Measurements from ENCODE around the gene COL18A1. TPM values are rescaled to one million over a fixed set of nuclear protein-coding genes. Genes with fewer than 3 reads are reported as not detected.

The COL18A1 gene
- total RNA-seq, 1 donor from 2014 or later, result 61.1 TPM

- Mint-ChIP-seq H3K4me1 (ENCODE audit: unreplicated experiment) (peaks cover 10% of the 10 kb centered on the region), H3K27me3 (ENCODE audit: unreplicated experiment) (peaks cover 9% of the 10 kb centered on the region), H3K27ac (ENCODE audit: unreplicated experiment) (no peak overlapping the region), H3K36me3 (ENCODE audit: low read depth, unreplicated experiment) (peaks cover 7% of the 10 kb centered on the region), H3K4me3 (ENCODE audit: unreplicated experiment) (no peak overlapping the region), H3K9me3 (ENCODE audit: unreplicated experiment) (no peaks in the 10 kb centered on the region)
- DNase-seq (ENCODE audit: low spot score), result no peak
- TF ChIP-seq CTCF (IDR thresholded peaks at IDR 0.05; ENCODE audit: unreplicated experiment), result no peak
Observed at GRCh38 chr21:45485686-45486442, 80.9 kb downstream of the COL18A1 start.

DNA sequence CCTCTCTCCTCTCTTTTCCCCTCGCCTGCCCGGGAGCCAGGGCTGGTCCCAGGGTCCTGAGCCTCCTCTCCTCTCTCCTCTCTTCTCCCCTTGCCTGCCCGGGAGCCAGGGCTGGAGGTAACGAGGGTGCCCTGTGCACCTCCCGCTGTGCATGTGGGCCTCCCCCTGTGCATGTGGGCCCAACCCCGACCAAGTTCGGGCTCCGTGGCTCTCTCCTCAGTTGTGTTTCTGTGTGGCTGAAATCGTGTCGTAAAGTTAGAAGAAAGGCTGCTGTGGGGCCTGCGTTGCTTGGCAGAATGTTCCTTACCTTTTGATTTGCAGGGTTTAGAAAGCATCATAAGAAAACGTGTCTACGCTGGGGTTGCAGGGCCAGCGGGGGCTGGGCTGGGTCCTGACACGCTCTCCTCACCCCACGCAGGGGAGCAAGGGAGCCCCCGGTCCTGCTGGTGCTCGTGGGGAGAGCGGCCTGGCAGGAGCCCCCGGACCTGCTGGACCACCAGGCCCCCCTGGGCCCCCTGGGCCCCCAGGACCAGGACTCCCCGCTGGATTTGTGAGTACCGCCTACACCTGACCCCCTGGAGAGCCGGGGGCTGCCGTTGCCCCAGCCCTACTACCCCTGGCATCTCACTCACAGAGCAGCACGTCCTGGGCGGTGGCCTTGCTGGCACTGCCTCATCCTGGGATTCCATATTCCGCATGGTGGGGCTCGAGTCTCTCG, 81.6 kb downstream of the COL18A1 start:
- Mint-ChIP-seq H3K27me3 (ENCODE audit: unreplicated experiment) (peaks cover 8% of the 10 kb centered on the region), H3K36me3 (ENCODE audit: low read depth, unreplicated experiment) (peaks cover 7% of the 10 kb centered on the region), H3K9me3 (ENCODE audit: unreplicated experiment) (no peaks in the 10 kb centered on the region), H3K27ac (ENCODE audit: unreplicated experiment) (no peak overlapping the region), H3K4me3 (ENCODE audit: unreplicated experiment) (no peak overlapping the region), H3K4me1 (ENCODE audit: unreplicated experiment) (peaks cover 10% of the 10 kb centered on the region)
- no peak for TF ChIP-seq CTCF (IDR thresholded peaks at IDR 0.05; ENCODE audit: unreplicated experiment)
- no peak for DNase-seq (ENCODE audit: low spot score)

DNA sequence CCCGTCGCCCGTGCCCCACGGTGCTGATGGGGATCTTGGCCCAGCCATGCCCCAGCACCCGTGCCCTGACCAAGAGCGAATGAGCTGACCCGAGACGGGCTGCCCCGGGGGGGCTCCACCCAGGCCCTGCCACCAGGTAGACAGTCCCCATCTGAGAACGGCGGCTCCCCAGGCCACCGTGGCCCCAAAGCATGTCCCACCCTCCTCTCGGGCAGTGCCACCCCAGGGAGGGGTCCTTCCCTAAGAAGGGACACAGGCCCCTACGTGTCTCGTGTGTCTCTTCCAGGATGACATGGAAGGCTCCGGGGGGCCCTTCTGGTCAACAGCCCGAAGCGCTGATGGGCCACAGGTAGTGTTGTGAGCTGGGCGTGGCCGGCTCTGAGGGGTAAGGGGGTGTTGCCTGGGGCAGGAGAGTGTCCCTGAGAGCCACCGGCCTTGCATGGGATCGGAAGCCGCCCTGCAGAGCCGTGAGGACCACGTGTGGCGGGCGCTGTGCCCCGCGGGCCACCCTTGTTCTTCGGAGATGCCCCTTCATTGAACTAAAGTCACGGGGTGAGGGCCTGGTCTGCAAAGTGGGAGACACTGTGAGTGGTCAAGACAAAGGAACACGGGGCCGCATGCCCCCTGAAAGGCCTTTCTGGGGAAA, 82.3 kb downstream of the COL18A1 start:
- Mint-ChIP-seq H3K27ac (ENCODE audit: unreplicated experiment) (no peak overlapping the region), H3K4me3 (ENCODE audit: unreplicated experiment) (no peak overlapping the region), H3K27me3 (ENCODE audit: unreplicated experiment) (peaks cover 8% of the 10 kb centered on the region), H3K4me1 (ENCODE audit: unreplicated experiment) (peaks cover 10% of the 10 kb centered on the region), H3K9me3 (ENCODE audit: unreplicated experiment) (no peaks in the 10 kb centered on the region), H3K36me3 (ENCODE audit: low read depth, unreplicated experiment) (peaks cover 7% of the 10 kb centered on the region)
- DNase-seq (ENCODE audit: low spot score), result no peak
- no peak for TF ChIP-seq CTCF (IDR thresholded peaks at IDR 0.05; ENCODE audit: unreplicated experiment)

- Mint-ChIP-seq H3K36me3 (ENCODE audit: low read depth, unreplicated experiment) (peaks cover 7% of the 10 kb centered on the region), H3K4me1 (ENCODE audit: unreplicated experiment) (peaks cover 10% of the 10 kb centered on the region), H3K4me3 (ENCODE audit: unreplicated experiment) (no peak overlapping the region)
Observed at GRCh38 chr21:45487891-45488600, 83.1 kb downstream of the COL18A1 start.

More at GRCh38 chr21:45487891-45488600, 83.1 kb downstream of the COL18A1 start:
- Mint-ChIP-seq H3K9me3 (ENCODE audit: unreplicated experiment) (no peaks in the 10 kb centered on the region), H3K27me3 (ENCODE audit: unreplicated experiment) (peaks cover 8% of the 10 kb centered on the region), H3K27ac (ENCODE audit: unreplicated experiment) (no peak overlapping the region)
- TF ChIP-seq CTCF (IDR thresholded peaks at IDR 0.05; ENCODE audit: unreplicated experiment), result no peak
- no peak for DNase-seq (ENCODE audit: low spot score)

Measured in endothelial cell (in vitro differentiated cells).